ENCODE measurements around the gene GPR35.
A peak's percentile ranks its signal among the peaks of the same experiment; 100 is the strongest.

GPR35 gene, protein sequence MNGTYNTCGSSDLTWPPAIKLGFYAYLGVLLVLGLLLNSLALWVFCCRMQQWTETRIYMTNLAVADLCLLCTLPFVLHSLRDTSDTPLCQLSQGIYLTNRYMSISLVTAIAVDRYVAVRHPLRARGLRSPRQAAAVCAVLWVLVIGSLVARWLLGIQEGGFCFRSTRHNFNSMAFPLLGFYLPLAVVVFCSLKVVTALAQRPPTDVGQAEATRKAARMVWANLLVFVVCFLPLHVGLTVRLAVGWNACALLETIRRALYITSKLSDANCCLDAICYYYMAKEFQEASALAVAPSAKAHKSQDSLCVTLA

DNA sequence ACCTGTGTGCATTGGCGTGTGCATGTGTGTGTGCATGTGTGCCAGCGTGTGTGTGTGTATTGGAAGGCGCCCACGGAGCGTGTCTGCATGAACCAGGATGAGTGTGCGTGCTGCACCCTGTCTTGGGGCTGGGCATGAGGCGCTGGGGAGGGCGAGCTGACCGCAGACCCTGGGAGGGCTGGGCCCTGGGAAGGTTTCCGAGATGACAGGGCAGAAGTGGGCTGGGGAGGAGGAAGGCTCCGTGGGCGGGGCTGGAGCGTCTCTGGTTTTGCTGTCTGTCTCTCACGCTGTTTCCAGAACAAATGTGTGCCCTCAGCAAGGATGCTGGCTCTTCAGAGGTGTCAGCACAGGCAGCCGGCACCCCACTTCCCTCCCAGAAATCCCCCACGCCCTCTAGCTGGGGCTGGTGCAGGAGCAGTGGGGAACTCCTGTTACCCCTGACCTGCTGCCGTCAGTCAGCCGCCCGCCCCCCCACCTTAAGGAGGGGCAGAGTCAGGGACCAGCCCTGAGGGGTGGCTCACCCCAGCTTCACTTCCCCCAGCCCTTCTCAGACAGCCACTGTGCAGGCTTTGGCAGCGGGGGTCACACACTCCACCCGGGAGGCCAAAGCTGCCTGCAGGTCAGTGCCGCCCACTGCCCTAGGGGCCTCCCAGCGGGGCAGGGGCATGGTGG, at the start of gene GPR35:
Gene GPR35 (plus strand): TSS at position 531 of the 672 bp plus-strand sequence. CDS start 4,473 bp downstream, outside the sequence.
- peak; percentile 23 to 42 for DNase-seq (ENCODE audit: low read depth in 2 of 2)

DNA sequence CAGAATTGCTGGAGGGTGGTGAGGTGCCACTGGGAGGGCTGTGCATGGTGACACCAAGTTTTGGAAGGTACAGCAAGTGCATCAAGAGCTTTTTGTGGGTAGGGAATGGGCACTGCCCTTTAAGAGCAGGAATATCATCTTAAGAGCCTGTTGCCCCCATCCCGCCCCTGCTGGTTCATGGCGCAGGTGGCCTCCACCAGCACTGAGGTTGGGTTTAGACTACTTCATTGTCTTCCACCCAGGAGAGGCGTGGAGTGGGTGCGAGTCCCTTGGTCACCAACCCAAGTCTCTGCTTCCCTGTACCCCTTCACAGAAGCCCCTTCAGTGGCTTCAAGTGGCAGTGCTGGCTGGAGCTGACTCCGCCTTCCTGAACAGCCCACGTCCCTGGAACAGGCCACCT, 49.2 kb upstream of the GPR35 start:
- no peak for DNase-seq (ENCODE audit: low read depth in 2 of 2)

DNA sequence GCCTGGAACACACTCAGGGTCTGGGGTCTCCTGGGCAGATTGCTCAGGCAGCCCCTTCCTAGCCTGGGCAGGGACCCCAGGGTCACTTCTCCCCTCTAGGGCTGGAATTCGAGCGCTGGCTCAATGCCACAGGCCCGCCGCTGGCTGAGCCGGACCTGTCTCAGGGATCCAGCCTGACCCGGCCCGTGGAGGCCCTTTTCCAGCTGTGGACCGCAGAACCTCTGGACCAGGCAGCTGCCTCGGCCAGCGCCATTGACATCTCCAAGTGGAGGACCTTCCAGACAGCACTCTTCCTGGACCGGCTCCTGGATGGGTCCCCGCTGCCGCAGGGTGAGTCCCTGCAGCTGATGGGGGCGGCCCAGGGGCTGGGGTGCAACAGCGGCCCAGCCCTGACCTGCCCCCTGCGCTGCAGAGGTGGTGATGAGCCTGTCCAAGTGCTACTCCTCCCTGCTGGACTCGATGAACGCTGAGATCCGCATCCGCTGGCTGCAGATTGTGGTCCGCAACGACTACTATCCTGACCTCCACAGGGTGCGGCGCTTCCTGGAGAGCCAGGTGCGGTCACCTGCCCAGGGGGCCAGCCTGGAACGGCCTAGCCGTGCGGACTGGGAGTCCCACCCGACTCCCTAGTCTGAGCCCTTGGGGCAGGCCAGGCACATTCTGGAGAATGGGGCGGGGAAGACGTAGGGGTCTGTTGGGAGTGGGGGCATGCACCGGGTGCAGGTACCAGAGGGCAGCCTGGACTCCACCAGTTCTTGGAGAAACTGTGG, 48.7 kb upstream of the GPR35 start:
- DNase-seq (ENCODE audit: low read depth in 2 of 2), result no peak

DNA sequence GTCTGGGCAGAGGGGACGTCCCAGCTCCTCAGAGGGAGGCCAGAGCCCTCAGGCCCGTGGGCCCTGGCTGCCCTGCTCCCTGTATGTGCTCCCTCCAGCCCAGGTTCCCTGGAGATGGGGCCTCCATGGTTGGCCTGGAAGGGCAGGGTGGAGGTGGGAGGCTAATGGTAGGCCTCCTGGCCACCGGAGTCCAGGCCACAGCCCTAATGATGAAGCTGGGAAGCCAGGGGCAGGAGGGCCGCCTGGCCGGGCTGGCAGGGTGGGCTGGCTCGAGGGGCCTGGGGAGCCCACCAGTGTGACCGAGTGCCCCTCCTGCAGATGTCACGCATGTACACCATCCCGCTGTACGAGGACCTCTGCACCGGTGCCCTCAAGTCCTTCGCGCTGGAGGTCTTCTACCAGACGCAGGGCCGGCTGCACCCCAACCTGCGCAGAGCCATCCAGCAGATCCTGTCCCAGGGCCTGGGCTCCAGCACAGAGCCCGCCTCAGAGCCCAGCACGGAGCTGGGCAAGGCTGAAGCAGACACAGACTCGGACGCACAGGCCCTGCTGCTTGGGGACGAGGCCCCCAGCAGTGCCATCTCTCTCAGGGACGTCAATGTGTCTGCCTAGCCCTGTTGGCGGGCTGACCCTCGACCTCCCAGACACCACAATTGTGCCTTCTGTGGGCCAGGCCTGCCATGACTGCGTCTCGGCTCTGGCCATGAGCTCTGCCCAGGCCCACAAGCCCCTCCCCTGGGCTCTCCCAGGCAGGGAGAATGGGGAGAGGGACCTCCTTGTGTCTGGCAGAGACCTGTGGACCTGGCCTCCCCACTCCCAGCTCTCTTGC, 47.8 kb upstream of the GPR35 start:
- no peak for DNase-seq (ENCODE audit: low read depth in 2 of 2)

DNA sequence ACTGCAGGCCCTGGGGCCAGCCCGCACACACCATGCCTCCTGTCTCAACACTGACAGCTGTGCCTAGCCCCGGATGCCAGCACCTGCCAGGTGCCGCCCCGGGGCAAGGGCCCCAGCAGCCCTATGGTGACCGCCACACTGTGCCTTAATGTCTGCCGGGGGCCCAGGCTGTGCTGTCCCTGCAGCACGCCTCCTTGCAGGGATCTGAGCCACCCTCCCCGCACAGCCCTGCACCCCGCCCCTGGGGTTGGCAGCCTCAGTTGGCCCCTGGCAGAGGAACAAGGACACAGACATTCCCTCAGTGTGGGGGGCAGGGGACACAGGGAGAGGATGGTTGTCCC, 47.2 kb upstream of the GPR35 start:
- DNase-seq (ENCODE audit: low read depth in 2 of 2), result no peak

DNA sequence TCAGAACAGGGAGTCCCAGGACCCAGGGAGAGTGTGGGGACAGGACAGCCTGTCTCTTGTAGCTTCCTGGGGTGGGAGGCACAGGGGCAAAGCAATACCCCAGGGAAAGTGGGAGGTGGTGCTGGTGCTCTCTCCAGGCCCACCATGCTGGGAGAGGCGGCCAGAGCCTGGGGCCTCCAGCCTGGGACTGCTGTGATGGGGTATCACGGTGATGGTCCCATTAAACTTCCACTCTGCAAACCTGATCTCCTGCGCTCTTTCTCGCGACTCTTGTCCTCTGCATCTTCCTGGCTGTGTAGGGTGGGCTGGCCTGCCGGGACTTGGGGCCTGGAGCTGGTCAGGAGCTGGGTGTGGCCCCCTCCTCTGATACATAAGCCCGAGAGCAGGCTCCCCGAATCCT, 46.8 kb upstream of the GPR35 start:
- DNase-seq (ENCODE audit: low read depth in 2 of 2), result no peak

DNA sequence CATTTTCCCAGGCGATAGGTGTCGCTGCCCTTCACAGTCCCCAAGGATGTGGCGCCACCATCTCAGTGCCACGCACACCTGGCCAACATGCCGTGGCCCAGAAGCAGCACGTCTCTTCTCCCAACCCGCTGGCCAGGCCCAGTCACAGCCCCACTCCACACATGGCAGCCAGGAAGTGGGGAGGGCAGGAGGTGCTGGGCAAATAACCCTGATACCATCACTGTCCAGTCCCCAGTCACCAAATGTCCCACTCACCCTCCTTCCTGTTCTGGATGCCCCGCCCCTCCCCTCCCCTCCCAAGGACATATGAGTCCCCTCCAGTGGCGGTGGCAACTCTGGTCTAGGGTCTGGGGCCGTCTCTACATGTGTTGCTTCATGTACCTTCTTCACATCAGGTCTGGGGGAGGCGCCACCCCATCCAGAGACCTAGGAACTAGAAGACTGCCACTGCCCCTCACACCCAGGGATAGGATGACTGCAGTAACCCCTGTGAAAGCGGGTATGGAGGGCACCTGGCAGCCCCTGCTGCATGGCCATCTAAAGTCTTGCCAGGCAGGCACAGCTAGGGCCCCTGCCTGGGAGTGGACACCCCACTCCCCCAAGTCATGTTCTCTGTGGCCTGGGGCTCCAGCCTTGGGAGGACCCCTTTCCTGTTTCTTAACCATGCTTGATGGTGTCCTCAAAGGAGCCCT, 46.1 kb upstream of the GPR35 start:
- DNase-seq (ENCODE audit: low read depth in 2 of 2), result no peak

DNA sequence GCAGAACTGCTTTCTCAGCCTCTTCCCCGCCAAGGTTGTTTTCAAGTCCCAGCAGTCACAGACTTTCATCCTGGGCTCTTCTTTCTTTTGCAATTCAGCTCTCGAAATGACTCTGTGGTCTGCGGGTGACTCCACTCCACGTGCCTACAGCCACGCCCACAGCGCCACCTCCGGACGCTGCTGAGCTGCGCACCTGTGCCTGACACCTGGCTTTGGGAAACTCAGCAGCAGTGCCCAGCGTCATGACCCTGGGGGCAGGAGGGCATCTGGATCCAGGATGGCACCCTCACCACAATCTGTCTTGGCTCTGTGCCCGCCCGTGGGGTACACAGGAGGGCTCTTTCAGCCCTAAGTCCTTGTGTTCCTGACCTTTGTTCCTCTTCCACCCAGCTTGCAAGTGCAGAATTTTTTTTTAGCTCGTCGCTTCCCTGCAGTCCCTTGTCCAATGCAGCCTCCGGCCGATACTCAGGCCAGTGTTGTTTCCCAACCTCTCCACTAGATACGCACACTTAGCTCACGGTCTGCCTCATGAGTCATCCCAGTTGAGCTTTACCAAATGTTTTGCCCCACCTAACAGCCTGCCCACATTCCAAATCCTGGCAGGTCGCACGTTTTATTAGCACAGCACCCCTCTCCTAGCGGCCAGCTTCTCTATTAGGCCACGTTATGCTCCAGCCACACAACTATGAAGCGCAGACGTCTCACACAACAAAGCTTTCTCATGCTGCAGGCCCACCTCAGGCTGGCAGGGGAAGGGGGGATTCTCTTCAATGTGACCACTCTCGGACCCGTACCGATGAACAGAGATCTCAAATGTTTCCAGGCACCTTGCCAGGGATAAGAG, 45.3 kb upstream of the GPR35 start:
- DNase-seq (ENCODE audit: low read depth in 2 of 2), result peak in 1 of 2 donors; percentile 54

DNA sequence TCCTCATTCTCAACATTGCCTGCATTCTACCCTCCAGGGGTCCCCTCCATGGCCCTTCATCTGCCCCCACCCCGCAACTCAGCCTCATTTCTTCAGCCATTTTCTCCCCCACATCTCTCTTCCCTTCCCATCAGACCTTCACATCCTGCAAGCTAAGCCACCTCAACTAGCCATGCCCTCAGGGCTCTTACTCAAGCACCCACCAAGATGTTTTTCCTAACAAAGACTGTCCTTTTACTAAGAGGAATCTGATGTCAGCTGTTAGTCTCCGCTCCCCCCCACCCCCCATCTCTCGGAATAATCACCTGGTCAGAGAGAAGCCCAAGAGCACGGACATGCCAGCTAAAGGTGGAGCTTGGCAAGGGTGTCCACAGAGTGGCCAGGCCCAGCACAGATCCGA, 43.5 kb upstream of the GPR35 start:
- DNase-seq (ENCODE audit: low read depth in 2 of 2), result no peak

DNA sequence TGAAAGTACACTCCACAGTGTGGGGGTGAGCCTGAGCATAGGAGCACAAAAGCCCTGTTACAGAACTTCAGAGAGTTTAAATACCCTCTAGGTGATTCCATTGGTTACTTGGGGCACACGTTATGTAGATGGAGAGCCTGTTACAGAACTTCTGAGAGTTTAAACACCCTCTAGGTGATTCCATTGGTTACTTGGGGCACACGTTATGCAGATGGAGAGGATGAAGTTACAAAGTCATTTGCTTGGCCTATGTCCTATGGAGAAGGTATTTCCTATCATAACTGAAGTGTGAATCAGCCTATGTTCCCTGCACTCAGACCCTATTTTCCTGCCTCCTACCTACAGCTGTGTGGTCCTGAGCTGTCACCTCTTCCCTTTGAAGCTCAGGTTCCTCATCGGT, 42.5 kb upstream of the GPR35 start:
- no peak for DNase-seq (ENCODE audit: low read depth in 2 of 2)

DNA sequence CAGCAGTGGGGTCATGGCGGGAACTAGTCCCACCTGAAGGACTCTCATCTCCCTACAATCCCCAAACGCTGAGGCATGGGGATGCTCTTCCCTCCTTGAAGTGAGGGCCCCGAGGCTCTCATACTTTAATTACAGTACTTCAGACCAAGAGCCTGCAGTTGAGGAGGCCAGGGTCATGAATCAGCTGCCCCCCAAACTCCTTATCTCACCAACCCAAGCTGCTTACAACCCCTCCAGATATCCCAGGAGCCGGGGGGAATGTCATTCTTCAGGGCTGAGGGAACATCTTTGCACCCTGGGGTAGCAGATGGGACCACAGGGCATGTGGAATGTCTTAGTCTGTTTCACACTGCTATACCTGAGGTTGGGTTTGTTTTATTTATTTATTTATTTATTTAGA, 41.5 kb upstream of the GPR35 start:
- no peak for DNase-seq (ENCODE audit: low read depth in 2 of 2)

DNA sequence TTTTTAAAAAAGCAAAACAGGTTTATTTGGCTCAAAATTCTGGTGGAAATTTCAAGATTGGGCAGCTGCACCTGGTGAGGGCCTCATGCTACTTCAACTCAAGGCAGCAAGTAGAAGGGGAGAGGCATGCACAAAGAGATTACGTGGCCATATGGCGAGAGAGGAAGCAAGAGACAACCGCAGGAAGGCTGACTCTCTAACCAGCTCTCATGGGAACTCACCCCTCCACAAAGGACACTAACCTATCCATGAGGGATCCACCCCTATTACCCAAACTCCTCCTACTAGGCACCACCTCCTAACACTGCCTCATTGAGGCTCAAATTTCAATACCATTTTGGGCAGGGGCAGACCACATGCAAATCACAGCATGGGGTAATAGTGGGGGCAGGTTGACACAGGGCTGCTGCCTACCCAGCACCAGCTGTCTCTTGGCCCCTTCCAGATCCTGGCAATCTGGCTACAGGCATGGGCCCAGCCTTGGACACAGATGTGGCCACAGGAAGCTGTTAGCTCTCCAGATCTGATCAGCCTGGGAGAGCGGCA, 40.7 kb upstream of the GPR35 start:
- DNase-seq (ENCODE audit: low read depth in 2 of 2), result no peak

DNA sequence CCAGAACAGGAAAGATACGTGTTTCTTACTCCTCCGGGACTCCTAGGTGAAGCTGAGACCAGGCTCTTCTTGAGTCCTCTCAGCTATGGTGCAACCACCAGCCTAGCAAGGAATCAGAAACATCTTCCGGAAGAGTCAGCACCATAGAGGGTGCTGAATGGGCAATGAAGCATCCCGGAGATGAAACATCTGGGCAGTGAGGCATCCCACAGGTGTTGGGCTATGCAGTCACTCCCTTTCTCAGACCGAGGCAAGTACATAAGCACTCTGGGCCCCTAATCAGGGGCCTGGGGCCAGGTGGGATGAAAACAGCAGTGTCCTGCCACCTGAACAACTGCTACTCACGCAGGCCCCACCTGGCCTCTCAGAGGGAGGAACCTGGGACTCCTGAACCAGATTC, 40.2 kb upstream of the GPR35 start:
- DNase-seq (ENCODE audit: low read depth in 2 of 2), result no peak

DNA sequence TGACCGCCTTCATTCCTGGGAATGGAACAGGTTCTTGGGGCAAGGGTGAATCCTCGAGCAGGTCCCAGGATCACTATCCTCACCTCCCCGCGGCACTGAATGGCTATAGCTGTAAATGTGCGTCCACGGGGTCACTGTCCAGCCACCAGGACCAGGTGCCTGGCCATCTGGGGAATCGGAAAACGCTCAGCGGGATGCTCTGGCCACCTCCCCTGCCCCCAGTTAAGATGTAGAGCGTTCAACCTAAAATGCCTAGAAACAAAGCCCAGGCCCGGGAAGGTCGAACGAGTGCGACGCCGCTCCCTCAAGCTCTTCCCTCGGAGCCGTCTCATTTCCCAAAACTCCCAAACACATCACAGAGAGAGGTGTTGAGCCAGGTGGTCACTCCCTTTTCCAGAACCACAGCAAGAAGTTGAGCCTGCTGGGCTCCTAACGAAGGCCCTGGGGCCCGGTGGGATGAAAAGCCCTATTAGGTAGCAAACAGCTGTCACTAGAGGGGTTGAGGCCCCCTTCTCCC, 39.5 kb upstream of the GPR35 start:
- DNase-seq (ENCODE audit: low read depth in 2 of 2), result no peak

DNA sequence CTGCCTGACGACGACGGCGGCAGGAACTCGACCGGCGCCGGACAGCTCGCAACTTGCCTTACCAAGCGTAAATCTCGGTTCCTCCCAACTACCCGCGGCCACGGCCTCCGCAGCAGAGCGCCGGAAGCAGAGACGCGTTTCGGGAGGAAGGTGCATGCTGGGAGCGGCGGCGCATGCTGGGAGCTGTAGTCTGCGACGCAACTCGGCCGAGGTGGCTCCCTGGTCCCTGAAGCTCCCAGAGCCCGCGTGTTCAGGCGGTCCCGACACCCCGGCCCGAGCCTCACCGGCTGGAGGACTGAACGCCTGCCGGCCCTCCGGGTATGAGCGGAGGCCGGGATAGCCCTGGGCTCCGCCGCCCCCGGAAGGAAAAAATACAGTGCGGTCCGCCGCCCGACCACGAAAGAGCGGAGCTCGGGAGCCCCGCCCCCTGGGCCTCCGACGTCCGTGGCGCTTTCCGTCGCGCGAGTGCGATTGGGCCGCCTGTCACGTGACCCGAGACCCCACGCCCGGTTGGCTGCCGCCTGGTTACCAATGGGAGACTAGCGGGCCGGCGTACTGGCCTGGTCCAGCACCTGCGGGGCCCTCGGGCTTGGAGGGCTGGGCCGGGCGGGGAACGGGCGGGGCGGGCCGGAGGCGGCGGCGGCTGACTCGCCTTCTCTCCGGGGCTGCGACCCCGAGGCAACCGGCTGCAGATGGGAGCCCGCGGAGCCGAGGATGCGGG, 38.9 kb upstream of the GPR35 start, which contains the start of gene CAPN10:
Gene CAPN10 (plus strand): TSS at position 537 of the 721 bp plus-strand sequence. CDS start 178 bp downstream, at position 715.
- peak; percentile 92 to 94 for DNase-seq (ENCODE audit: low read depth in 2 of 2)

DNA sequence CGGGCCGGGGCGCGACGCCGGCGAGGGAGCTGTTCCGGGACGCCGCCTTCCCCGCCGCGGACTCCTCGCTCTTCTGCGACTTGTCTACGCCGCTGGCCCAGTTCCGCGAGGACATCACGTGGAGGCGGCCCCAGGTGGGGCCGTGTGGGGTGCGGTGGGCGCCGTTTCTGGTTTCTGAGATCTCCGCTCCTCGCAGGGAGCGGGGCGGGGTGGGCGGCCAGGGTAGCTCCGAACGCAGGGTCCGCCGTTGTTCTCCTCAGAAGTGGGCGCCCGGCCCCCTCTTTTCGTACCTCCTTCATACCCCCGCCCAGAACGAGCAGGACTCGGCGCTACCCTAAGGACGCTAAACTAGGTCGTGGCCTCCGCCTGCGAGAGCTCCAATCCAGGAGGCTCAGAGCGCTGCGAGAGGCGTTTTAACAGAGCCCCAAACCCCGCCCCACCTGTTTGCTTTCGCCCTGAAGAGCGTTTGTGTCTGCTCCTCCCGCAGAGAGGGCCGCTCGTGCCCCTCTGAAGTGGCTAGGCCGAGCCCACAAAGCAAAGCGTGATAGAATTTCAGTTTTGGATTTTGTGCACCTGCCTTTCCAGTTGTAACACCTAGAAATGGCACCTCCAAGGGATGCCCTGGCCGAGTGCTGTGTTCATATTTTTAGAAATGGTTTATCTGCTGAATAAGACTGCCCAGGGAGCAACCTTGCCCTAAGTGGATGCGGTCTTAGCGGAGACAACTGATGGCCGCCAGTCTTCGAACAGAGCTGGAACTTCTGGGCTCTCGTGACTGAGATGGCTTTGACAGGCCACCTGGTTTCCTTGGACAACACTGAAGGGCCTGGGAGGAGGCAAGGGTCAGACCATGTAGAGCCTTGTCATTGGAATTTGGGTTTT, 38.1 kb upstream of the GPR35 start:
- peak in 1 of 2 donors; percentile 27 for DNase-seq (ENCODE audit: low read depth in 2 of 2)

DNA sequence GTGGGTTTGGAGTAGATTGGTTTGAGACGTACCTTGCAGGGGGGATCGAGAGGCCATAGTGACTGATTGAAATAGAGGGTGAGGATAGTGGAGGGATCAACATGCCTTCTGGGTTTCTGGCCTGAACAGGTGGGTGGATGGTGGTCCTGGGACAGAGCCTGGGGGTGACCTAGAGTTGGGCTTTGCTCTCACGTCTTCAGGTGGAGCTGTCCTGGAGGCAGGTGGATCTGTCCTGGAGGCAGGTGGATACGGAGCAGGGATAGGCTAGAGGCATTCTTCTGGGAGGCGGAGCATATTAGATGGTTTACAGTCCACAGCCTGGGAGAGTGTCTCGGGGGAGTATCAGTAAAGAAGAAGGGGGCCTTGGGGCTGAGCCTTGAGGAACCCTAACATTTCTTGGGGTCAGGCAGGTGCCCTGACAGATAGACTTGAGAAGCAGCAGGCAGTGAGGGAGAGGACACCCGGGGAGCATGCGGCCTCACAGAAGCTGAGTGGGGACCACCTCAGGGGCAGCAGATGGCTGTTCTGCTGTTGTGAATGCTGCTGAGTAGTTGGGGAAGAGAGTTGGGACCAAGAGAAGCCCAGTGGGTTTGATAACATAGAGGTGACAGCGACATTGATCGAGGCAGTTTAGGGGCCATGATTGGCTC, 37.1 kb upstream of the GPR35 start:
- no peak for DNase-seq (ENCODE audit: low read depth in 2 of 2)

DNA sequence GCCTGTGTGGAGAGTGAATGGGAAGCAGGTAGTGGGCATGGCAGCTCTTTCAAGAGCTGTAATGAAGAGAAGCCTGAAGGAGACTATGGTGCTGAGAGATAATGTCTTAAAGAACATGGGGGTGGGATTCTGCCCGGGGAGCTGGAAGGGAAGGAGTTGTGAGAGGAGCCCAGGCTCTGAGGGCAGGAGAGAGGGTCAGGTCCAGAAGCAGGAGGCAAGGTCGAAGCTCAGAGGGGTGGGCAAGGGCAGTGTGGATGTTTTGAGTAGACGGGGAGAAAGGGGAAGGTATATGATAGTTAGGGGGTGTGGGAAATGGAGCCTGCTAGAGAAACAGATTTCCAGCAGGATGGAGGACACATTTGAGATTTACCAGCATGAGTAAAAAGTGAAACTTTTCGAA, 36.6 kb upstream of the GPR35 start:
- DNase-seq (ENCODE audit: low read depth in 2 of 2), result no peak

All from stimulated activated CD8-positive, alpha-beta memory T cell treated with anti-CD3 and anti-CD28 coated beads, Interleukin-7, amount 100 ng/mL, for 1 hour (primary cell).